ENCODE results near the gene GPT2. TPM values are rescaled to one million over a fixed set of nuclear protein-coding genes. Genes with fewer than 3 reads are reported as not detected.

GPT2 gene
- total RNA-seq, 2 experiments from 2014 or later, result 0.47 TPM; not detected in 1

- peak overlapping the region; percentile 86 for H3K4me3 ChIP-seq (ENCODE audit: low read length)
- H3K36me3 ChIP-seq (ENCODE audit: insufficient read depth, low read length), result peaks cover 22% of the 10 kb centered on the region
- no peaks in the 10 kb centered on the region for H3K9me3 Mint-ChIP-seq
- peak overlapping the region; percentile 91 for H3K27ac Mint-ChIP-seq
- H3K27ac ChIP-seq (ENCODE audit: low read depth in 1 of 2, low read length in 2 of 2), result peak overlapping the region; percentile 93 to 94
- H3K9me3 ChIP-seq (ENCODE audit: control insufficient read depth in 1 of 2, insufficient read depth in 1 of 2, low read length in 2 of 2), result peaks cover 0 to 3% of the 10 kb centered on the region in 2 experiments
- ChIA-PET POLR2A (interaction anchor here (0.8 to 3.1 kb wide), 22 partner anchors 10 to 1649 kb away, joined by 3 to 28 read pairs (median 7); partner anchors contain the start of genes C16orf87, GPT2, ITFG1 and LONP2), CTCF (interaction anchor here (1.3 to 3.8 kb wide), 2 partner anchors 26 to 64 kb away, joined by 5 to 24 read pairs; no protein-coding TSS in a partner anchor)
- ATAC-seq (ENCODE audit: poor library complexity) (peak; percentile 8), DNase-seq (no peak)
- peaks cover 45% of the 10 kb centered on the region for H3K4me1 ChIP-seq (ENCODE audit: insufficient read depth, low read length)
- intact Hi-C loops (cut with DNase I, micrococcal nuclease), result loop anchor here (2.0 to 10.0 kb wide), 8 partner anchors 43 to 1413 kb away; partner anchors contain the start of genes NETO2 (in 2 of the 2), ORC6 (in 2 of the 2), VPS35 (in 2 of the 2) and C16orf87 (in 1 of the 2)
- no peaks in the 10 kb centered on the region for H3K27me3 ChIP-seq (ENCODE audit: control insufficient read depth in 1 of 2, insufficient read depth in 2 of 2, low read length in 2 of 2)
- no peak for TF ChIP-seq CTCF (IDR thresholded peaks at IDR 0.05)
- H3K36me3 Mint-ChIP-seq (ENCODE audit: low read depth), result peaks cover 47% of the 10 kb centered on the region
- H3K27me3 Mint-ChIP-seq, result no peaks in the 10 kb centered on the region
- peaks cover 56% of the 10 kb centered on the region for H3K4me1 Mint-ChIP-seq (ENCODE audit: low read depth)
- H3K4me3 Mint-ChIP-seq, result peak overlapping the region; percentile 93
These were observed 89.8 kb downstream of the GPT2 start for GRCh38 chr16:46973996-46974324.

GRCh38 chr16:46974352-46974751 lies 90.2 kb downstream of the GPT2 start:
- no peak for ATAC-seq (ENCODE audit: poor library complexity)
- ChIA-PET POLR2A (interaction anchor here (0.8 to 3.1 kb wide), 20 partner anchors 9 to 1649 kb away, joined by 3 to 28 read pairs (median 8); partner anchors contain the start of genes C16orf87, GPT2, ITFG1 and LONP2), CTCF (interaction anchor here (1.3 to 3.8 kb wide), 2 partner anchors 27 to 63 kb away, joined by 5 to 24 read pairs; no protein-coding TSS in a partner anchor)
- peak overlapping the region; percentile 86 for H3K4me3 ChIP-seq (ENCODE audit: low read length)
- intact Hi-C loops (cut with DNase I, micrococcal nuclease), result loop anchor here (2.0 to 10.0 kb wide), 5 partner anchors 43 to 1413 kb away; partner anchors contain the start of genes NETO2 (in 1 of the 2) and SIAH1 (in 1 of the 2)
- no peak for TF ChIP-seq CTCF (IDR thresholded peaks at IDR 0.05)
- peak overlapping the region; percentile 93 to 94 for H3K27ac ChIP-seq (ENCODE audit: low read depth in 1 of 2, low read length in 2 of 2)
- H3K4me1 Mint-ChIP-seq (ENCODE audit: low read depth), result peaks cover 55% of the 10 kb centered on the region
- no peaks in the 10 kb centered on the region for H3K9me3 Mint-ChIP-seq
- H3K4me1 ChIP-seq (ENCODE audit: insufficient read depth, low read length), result peaks cover 43% of the 10 kb centered on the region
- peak overlapping the region; percentile 91 for H3K27ac Mint-ChIP-seq
- peaks cover 18% of the 10 kb centered on the region for H3K36me3 ChIP-seq (ENCODE audit: insufficient read depth, low read length)
- DNase-seq, result peak in 6 of 14 experiments; percentile 9 to 71 (median 38)
- H3K36me3 Mint-ChIP-seq (ENCODE audit: low read depth), result peaks cover 43% of the 10 kb centered on the region
- H3K27me3 Mint-ChIP-seq, result no peaks in the 10 kb centered on the region
- H3K27me3 ChIP-seq (ENCODE audit: control insufficient read depth in 1 of 2, insufficient read depth in 2 of 2, low read length in 2 of 2), result no peaks in the 10 kb centered on the region
- peaks cover 0 to 3% of the 10 kb centered on the region in 2 experiments for H3K9me3 ChIP-seq (ENCODE audit: control insufficient read depth in 1 of 2, insufficient read depth in 1 of 2, low read length in 2 of 2)
- H3K4me3 Mint-ChIP-seq, result peak overlapping the region; percentile 93

GRCh38 chr16:46975165-46975564 lies 91.0 kb downstream of the GPT2 start:
- H3K4me3 Mint-ChIP-seq, result no peak overlapping the region
- Histone ChIP-seq H3K4me1 (ENCODE audit: insufficient read depth, low read length) (peaks cover 39% of the 10 kb centered on the region), H3K9me3 (ENCODE audit: control insufficient read depth in 1 of 2, insufficient read depth in 1 of 2, low read length in 2 of 2) (peaks cover 0 to 3% of the 10 kb centered on the region in 2 experiments), H3K27ac (ENCODE audit: low read depth in 1 of 2, low read length in 2 of 2) (no peak overlapping the region), H3K4me3 (ENCODE audit: low read length) (no peak overlapping the region), H3K27me3 (ENCODE audit: control insufficient read depth in 1 of 2, insufficient read depth in 2 of 2, low read length in 2 of 2) (no peaks in the 10 kb centered on the region), H3K36me3 (ENCODE audit: insufficient read depth, low read length) (peaks cover 12% of the 10 kb centered on the region)
- H3K36me3 Mint-ChIP-seq (ENCODE audit: low read depth), result peaks cover 35% of the 10 kb centered on the region
- H3K9me3 Mint-ChIP-seq, result no peaks in the 10 kb centered on the region
- intact Hi-C loops (cut with DNase I, micrococcal nuclease), result loop anchor here in 1 of 2 experiments (2.0 to 10.0 kb wide), 5 partner anchors 62 to 1272 kb away; partner anchors contain the start of genes ABCC11, ITFG1, NETO2 and PHKB
- H3K27ac Mint-ChIP-seq, result peak overlapping the region; percentile 91
- DNase-seq (peak in 2 of 14 experiments; percentile 11 to 13), ATAC-seq (ENCODE audit: poor library complexity) (no peak)
- ChIA-PET CTCF (interaction anchor here (3.8 kb wide), 1 partner anchor 62 kb away, joined by 24 read pairs; no protein-coding TSS in a partner anchor), POLR2A (interaction anchor here (1.1 to 2.0 kb wide), 2 partner anchors 8 to 1411 kb away, joined by 3 to 8 read pairs; no protein-coding TSS in a partner anchor)
- peaks cover 51% of the 10 kb centered on the region for H3K4me1 Mint-ChIP-seq (ENCODE audit: low read depth)
- H3K27me3 Mint-ChIP-seq, result no peaks in the 10 kb centered on the region
- no peak for TF ChIP-seq CTCF (IDR thresholded peaks at IDR 0.05)
